A172 (cell line): Measurements from ENCODE around the gene STIM1. TPM values are rescaled to one million over a fixed set of nuclear protein-coding genes. Genes with fewer than 3 reads are reported as not detected.
"Not testable (repeated sequence)": the region's sequence is repeated elsewhere in the genome, so short reads cannot be mapped to it uniquely, and the experiment has no call there.

ENCODE experiments used
- DNase-seq: peaks from one replicate; pipeline ENCODE4 v3.0.0-alpha.2; 2015; ENCODE audit warnings: low spot score
- total RNA-seq: library from RNA; depleted of rRNA; stranded (reverse); fragments of >200 nt; shearing (Covaris generic); gene quantifications from 2 replicates; pipeline ENCODE4 v1.2.3, GENCODE V29; 2014; rRNA removed

STIM1 gene
- 23.6 and 27.1 TPM in 2 replicates for total RNA-seq

GRCh38 chr11:3854977-3855807, at the start of gene STIM1:
Gene STIM1 (plus strand): TSS chr11:3855664. CDS start chr11:3856271, 607 bp downstream.
- DNase-seq, result peak; percentile 87

- DNase-seq, result peak; percentile 51
Measured at GRCh38 chr11:3807909-3808860, 47.3 kb upstream of the STIM1 start, which contains the start of gene PGAP2. Gene PGAP2 (plus strand): TSS chr11:3808560. CDS start chr11:3811260, 2,700 bp downstream.

GRCh38 chr11:3808861-3809623, 46.4 kb upstream of the STIM1 start:
- peak; percentile 51 for DNase-seq

DNA sequence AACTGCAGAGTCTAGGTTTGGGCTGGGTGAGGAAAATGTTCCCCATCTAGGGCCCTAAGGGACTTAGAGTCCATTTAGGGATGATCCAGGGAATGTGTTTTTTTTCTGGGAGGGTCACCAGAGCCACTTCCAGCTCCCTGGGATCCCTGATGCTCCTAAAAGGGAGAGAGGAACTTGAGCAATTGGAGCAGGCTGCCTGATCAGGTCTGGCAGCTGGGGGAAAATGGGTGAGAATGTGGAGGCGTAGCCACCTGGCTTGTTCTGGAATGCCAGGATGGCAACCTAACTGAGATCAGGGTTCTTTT, 45.9 kb upstream of the STIM1 start:
- DNase-seq, result no peak

DNA sequence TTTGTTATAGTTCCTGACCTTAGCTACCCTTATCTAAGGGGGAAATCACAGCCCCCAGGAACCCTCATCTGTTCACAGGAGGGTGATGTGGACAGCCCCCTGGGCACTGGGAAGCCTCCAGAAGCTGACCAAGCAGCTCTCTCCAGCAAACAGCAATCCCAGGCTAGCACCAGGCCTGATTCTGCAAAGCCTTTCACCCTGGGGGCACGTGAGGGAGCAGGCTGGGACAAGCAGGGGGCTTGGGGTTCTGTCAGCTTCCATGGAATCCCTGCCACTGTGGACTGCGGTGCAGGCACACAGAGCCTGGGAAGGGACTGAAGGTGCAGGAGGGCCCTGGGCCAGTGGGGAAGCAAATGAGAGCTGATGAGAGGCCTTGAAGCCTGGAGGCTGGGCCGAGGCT, 45.0 kb upstream of the STIM1 start:
- DNase-seq, result no peak

DNA sequence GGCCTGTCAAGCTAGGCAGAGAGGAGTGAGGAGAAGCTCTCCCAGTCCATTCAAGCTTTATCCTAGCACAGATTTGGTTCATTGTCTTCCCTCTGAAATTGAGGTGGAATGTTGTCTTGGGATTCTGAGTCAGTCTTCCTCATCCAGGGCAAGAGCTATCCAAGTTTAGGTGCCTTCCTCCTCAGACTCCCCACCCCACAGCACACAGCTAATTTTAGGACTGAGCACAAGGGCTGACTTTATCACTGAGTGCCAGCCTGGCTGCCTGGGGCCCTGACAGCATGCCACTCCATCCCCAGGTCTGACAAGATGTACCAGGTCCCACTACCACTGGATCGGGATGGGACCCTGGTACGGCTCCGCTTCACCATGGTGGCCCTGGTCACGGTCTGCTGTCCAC, 44.5 kb upstream of the STIM1 start:
- no peak for DNase-seq

GRCh38 chr11:3814832-3815231, 40.6 kb upstream of the STIM1 start:
- not testable (repeated sequence) for DNase-seq

- no peak for DNase-seq
Measured at GRCh38 chr11:3815845-3816244, 39.6 kb upstream of the STIM1 start.

- DNase-seq, result no peak
Measured at GRCh38 chr11:3816673-3817072, 38.8 kb upstream of the STIM1 start.

- no peak for DNase-seq
Measured at GRCh38 chr11:3817181-3817800, 38.2 kb upstream of the STIM1 start.

- no peak for DNase-seq
Measured at GRCh38 chr11:3820971-3821370, 34.5 kb upstream of the STIM1 start.

GRCh38 chr11:3822312-3822711, 33.2 kb upstream of the STIM1 start:
- no peak for DNase-seq

DNA sequence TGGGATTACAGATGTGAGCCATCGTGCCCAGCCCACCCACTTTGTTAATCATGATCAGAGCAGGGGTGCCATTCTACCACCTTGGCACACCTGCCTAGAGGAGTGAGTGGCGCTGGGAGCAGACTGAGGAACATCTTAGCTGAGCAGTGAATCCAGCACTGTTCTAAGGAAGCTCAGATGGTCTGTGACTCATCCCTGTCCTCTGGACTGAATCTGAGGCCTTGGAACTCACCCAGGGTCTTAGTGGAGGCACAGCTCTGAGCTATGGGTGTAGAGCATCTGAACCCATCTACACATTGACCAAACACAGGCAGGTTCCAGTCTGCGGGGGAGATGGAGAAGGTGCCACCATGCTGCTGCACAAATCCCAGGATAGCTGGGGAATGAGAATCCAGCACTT, 32.2 kb upstream of the STIM1 start:
- peak; percentile 72 for DNase-seq

- no peak for DNase-seq
Measured at GRCh38 chr11:3823762-3824506, 31.5 kb upstream of the STIM1 start.

GRCh38 chr11:3824714-3825472, 30.6 kb upstream of the STIM1 start:
- DNase-seq, result no peak

DNA sequence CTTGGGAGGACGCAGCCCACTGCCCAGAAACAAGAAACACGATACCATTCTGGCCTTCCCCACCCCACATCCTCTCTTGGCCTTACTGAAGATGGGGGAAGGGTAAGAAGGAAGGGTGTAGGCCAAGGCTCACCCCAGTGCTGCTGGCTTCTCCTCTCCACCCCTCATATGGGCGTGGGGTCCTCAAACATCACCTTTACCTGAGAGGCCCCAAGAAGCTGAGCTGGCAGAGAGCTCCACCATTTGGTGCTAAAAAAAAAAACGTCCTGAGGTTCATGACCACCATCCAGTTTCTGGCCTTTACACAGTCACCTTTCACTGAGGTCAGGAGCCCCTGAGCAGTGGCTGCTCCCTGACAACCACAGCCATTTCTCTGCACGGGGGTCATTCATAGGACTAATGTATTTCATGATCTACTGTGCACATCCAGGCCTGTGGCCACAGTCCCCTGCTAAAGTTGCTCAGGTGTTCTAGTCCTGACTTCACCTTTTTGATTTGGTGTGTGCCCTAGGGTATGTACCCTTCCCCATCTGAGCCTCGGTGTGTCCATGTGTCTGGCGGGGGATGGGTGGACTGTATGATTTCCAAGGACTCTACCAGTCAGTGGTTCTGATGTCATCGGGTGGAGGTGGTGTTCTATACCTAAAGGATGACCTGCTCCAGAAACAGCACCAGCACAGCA, 29.9 kb upstream of the STIM1 start:
- no peak for DNase-seq

DNA sequence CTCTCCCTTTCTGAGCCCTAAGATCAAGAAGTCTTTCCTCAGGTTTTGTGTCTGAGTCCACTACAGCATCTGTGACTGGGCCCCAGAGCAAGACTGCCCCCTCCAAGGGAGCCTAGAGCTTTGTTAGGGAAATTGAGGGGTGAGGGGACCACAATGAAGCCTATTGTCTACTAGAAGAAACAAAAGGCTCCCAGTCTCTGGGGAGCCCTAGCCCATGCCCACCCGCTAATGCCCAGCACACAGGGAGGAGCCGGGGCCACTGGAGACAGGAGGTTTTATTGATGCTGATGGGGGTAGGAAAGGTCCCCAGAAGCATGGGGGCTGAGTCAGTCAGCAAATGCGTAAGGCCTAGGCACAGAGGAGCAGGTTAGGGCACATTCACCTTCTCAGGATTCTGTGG, 28.7 kb upstream of the STIM1 start:
- DNase-seq, result no peak

- DNase-seq, result no peak
Measured at GRCh38 chr11:3827434-3828186, 27.9 kb upstream of the STIM1 start.

GRCh38 chr11:3830088-3830487, 25.4 kb upstream of the STIM1 start:
- no peak for DNase-seq
